Body of pancreas (tissue), 4 donors: ENCODE measurements around the gene PLEKHA6. TPM values are rescaled to one million over a fixed set of nuclear protein-coding genes. Genes with fewer than 3 reads are reported as not detected.
A peak's percentile ranks its signal among the peaks of the same experiment; 100 is the strongest.

Experiments
- ATAC-seq: fragments of 150-250 bp; one replicate; pipeline ENCODE4 v1.9.1; 2016
- DNase-seq, 4 donors: peaks; one replicate each; pipeline ENCODE4 v3.0.0-alpha.2; 2019
- H3K27ac ChIP-seq, 4 donors: fragments of 200-600 bp; sonication (generic); 1 replicate in 3 of 4; 2 replicates in 1 of 4; pipeline versions ENCODE4 v1.5.1 to v1.6.1; 2016 to 2019; ENCODE audit warnings: mild to moderate bottlenecking in 1 of 4, mixed read lengths in 1 of 4, moderate library complexity in 1 of 4
- H3K27me3 ChIP-seq, 2 donors: fragments of 200-600 bp; sonication (generic); one replicate each; pipeline ENCODE4 v1.6.0; 2016; ENCODE audit warnings: mild to moderate bottlenecking in 1 of 2
- H3K36me3 ChIP-seq, 2 donors: fragments of 200-600 bp; sonication (generic); replicated peaks in 1 of 2; 2 replicates each; pipeline ENCODE4 v1.5.1; 2016; ENCODE audit warnings: low read depth in 2 of 2; ENCODE audit not compliant: insufficient read depth in 1 of 2
- H3K4me1 ChIP-seq: fragments of 200-600 bp; sonication (generic); one replicate; pipeline ENCODE4 v1.6.0; 2016
- H3K4me3 ChIP-seq, 2 donors: fragments of 200-600 bp; sonication (generic); 1 replicate in 1 of 2; 2 replicates in 1 of 2; pipeline ENCODE4 v1.5.1; 2016 to 2019
- H3K9me3 ChIP-seq, 3 donors: fragments of 200-600 bp; sonication (generic); 1 replicate in 2 of 3; 2 replicates in 1 of 3; pipeline ENCODE4 v1.5.1; 2016
- CTCF ChIP-seq, 7 experiments: fragments of 450-650 bp in 4 of 7; fragments of 200-600 bp in 3 of 7; sonication (generic) in 3 of 7; IDR thresholded peaks; one replicate each; pipeline ENCODE4 v1.5.1; 2016 to 2019; ENCODE audit warnings: antibody characterized with exemption in 7 of 7
- POLR2A ChIP-seq, 3 donors: fragments of 450-650 bp; IDR thresholded peaks; one replicate each; pipeline ENCODE4 v1.6.1; 2016; ENCODE audit warnings: antibody characterized with exemption in 3 of 3, mild to moderate bottlenecking in 2 of 3
- WGBS, 2 donors: methylation state at CpG; one replicate each; pipeline ENCODE4 v1.1.5; 2017; 5-methylcytosine and 5-hydroxymethylcytosine counted together
- intact Hi-C: fragments of 100-400 bp; cut with DNase I; formaldehyde crosslinking; loops from one replicate; pipeline ENCODE4 v1.15.1; 2023
- total RNA-seq, 2 donors: library from RNA; depleted of rRNA; stranded (reverse); fragments of >200 nt; gene quantifications; one replicate each; pipeline ENCODE4 v1.1.0, GENCODE V29; 2016

The PLEKHA6 gene
- total RNA-seq, 2 donors from 2014 or later, result 10.9 to 20.4 TPM

GRCh38 chr1:204407295-204407971 is 47.7 kb upstream of the PLEKHA6 start:
- WGBS, 2 donors, result 0 to 1% methylated on average over 3 of the region's 3 CpGs
- intact Hi-C loops, result no loop called here
- peak overlapping the region; percentile 60 to 61 for H3K4me3 ChIP-seq
- DNase-seq (no peak), ATAC-seq (no peak)
- peaks cover 30% of the 10 kb centered on the region for H3K4me1 ChIP-seq
- H3K27ac ChIP-seq, result peak overlapping the region in 2 of 4 donors; percentile 2 to 52
- H3K9me3 ChIP-seq, result no peaks in the 10 kb centered on the region
- H3K36me3 ChIP-seq, result peaks cover 0 to 6% of the 10 kb centered on the region in 2 donors
- H3K27me3 ChIP-seq, result no peaks in the 10 kb centered on the region
- TF ChIP-seq CTCF (IDR thresholded peaks at IDR 0.05) (no peak), POLR2A (IDR thresholded peaks at IDR 0.05) (no peak)

GRCh38 chr1:204406621-204407020 is 46.9 kb upstream of the PLEKHA6 start:
- Histone ChIP-seq H3K4me3 (peak overlapping the region; percentile 60 to 61), H3K27ac (peak overlapping the region in 2 of 4 donors; percentile 2 to 15), H3K4me1 (peaks cover 26% of the 10 kb centered on the region), H3K9me3 (no peaks in the 10 kb centered on the region), H3K27me3 (no peaks in the 10 kb centered on the region), H3K36me3 (peaks cover 0 to 6% of the 10 kb centered on the region in 2 donors)
- intact Hi-C loops, result no loop called here
- DNase-seq (no peak), ATAC-seq (no peak)
- no peak for TF ChIP-seq CTCF (IDR thresholded peaks at IDR 0.05)
- 33 to 38% methylated on average over 4 of the region's 4 CpGs for WGBS, 2 donors

- WGBS, 2 donors, result 11 to 24% methylated on average over 2 of the region's 2 CpGs
- H3K36me3 ChIP-seq, result peaks cover 0 to 6% of the 10 kb centered on the region in 2 donors
Measured at GRCh38 chr1:204405988-204406387, 46.3 kb upstream of the PLEKHA6 start.

GRCh38 chr1:204404629-204405028 is 44.9 kb upstream of the PLEKHA6 start:
- no peak for TF ChIP-seq POLR2A (IDR thresholded peaks at IDR 0.05)
- no peak for TF ChIP-seq CTCF (IDR thresholded peaks at IDR 0.05)
- H3K4me1 ChIP-seq, result peaks cover 26% of the 10 kb centered on the region
- intact Hi-C loops, result no loop called here
- no peak for DNase-seq
- no peaks in the 10 kb centered on the region for H3K27me3 ChIP-seq
- H3K27ac ChIP-seq, result no peak overlapping the region
- no peak overlapping the region for H3K4me3 ChIP-seq
- WGBS, 2 donors, result 32 to 33% methylated on average over 2 of the region's 2 CpGs
- peaks cover 0 to 6% of the 10 kb centered on the region in 2 donors for H3K36me3 ChIP-seq
- ATAC-seq, result no peak
- H3K9me3 ChIP-seq, result no peaks in the 10 kb centered on the region

More at GRCh38 chr1:204405988-204406387, 46.3 kb upstream of the PLEKHA6 start:
- H3K4me3 ChIP-seq, result no peak overlapping the region
- H3K4me1 ChIP-seq, result peaks cover 26% of the 10 kb centered on the region
- TF ChIP-seq POLR2A (IDR thresholded peaks at IDR 0.05), result no peak
- TF ChIP-seq CTCF (IDR thresholded peaks at IDR 0.05), result no peak
- H3K9me3 ChIP-seq, result no peaks in the 10 kb centered on the region
- ATAC-seq (no peak), DNase-seq (no peak)
- intact Hi-C loops, result no loop called here
- H3K27me3 ChIP-seq, result no peaks in the 10 kb centered on the region
- H3K27ac ChIP-seq, result peak overlapping the region in 1 of 4 donors; percentile 15

- intact Hi-C loops, result no loop called here
- no peak for DNase-seq
Measured at GRCh38 chr1:204402391-204402790, 42.7 kb upstream of the PLEKHA6 start.

More at GRCh38 chr1:204402391-204402790, 42.7 kb upstream of the PLEKHA6 start:
- Histone ChIP-seq H3K27me3 (no peaks in the 10 kb centered on the region), H3K4me1 (peaks cover 33% of the 10 kb centered on the region), H3K27ac (no peak overlapping the region), H3K9me3 (no peaks in the 10 kb centered on the region), H3K4me3 (no peak overlapping the region), H3K36me3 (peaks cover 0 to 6% of the 10 kb centered on the region in 2 donors)
- no peak for TF ChIP-seq POLR2A (IDR thresholded peaks at IDR 0.05)
- no peak for TF ChIP-seq CTCF (IDR thresholded peaks at IDR 0.05)
- ATAC-seq, result no peak
- WGBS, 2 donors, result 95 to 96% methylated on average over 2 to 4 of the region's 4 CpGs
